AG10803 (cell line): ENCODE data around the gene TGDS.
A peak's percentile ranks its signal among the peaks of the same experiment; 100 is the strongest.

Source experiments
- DNase-seq: peaks from one replicate; pipeline ENCODE4 v3.0.0; 2010; ENCODE audit warnings: low read depth
- H3K4me3 ChIP-seq: 2 replicates; pipeline ENCODE4 v1.5.1; 2011; ENCODE audit warnings: mild to moderate bottlenecking, low read length, control low read depth
- TF ChIP-seq, protein P1 (sequence below): conservative IDR thresholded peaks from 2 replicates; pipeline ENCODE4 v1.5.1; 2011; ENCODE audit warnings: mild to moderate bottlenecking, low read length, control low read depth, inconsistent platforms

Gene TGDS

DNA sequence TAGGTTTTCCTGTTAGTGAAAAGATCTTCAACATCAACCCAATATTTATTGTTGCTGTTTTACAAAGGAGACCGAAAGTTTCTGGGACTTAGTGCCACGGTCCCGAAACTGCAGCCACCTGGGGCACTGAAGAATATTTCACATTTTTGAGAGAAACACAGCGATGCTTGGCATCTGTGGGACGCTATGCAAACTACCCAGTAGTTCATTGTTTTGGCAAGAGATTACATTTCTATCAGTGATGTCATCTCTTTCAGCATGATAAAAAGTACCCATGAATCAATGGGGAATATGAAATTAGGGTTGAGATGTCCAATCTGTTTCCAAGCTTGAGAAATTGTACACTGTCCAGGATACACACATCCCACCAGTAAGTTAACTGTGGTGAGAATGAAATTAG lies 43.9 kb downstream of the TGDS start:
- TF ChIP-seq, protein P1, sequence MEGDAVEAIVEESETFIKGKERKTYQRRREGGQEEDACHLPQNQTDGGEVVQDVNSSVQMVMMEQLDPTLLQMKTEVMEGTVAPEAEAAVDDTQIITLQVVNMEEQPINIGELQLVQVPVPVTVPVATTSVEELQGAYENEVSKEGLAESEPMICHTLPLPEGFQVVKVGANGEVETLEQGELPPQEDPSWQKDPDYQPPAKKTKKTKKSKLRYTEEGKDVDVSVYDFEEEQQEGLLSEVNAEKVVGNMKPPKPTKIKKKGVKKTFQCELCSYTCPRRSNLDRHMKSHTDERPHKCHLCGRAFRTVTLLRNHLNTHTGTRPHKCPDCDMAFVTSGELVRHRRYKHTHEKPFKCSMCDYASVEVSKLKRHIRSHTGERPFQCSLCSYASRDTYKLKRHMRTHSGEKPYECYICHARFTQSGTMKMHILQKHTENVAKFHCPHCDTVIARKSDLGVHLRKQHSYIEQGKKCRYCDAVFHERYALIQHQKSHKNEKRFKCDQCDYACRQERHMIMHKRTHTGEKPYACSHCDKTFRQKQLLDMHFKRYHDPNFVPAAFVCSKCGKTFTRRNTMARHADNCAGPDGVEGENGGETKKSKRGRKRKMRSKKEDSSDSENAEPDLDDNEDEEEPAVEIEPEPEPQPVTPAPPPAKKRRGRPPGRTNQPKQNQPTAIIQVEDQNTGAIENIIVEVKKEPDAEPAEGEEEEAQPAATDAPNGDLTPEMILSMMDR: no peak
- no peak for DNase-seq
- no peak overlapping the region for H3K4me3 ChIP-seq

DNA sequence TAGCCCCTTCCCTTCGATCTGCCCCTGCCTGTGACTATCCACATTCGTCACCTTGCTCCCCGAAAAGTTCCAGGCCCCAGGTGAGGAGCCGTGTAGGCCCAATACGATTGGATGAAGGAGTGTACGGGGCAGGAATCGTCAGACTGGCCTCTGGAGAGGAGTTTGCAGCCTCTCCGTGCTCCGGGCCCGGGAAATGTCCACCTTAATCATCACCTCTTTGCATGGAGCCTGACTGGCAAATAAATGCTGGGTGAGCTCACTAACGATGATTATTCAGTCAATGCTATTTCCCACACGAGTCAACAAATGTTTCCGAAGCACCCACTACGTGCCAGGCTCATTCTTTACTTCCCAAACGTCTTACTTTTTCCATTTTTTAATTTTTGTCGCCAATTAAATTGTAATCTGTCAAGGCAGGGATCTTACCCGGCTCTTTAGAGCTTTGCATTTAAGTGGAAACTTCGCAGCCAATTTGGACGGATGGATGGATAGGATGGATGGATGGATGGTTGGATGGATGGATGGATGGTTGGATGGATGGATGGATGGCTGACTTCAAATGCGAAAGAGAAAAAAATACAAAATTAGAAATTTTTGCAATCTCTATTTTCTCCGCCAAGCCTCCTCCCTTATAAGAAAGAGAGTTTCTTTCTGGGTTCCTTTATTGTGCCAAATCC lies 45.8 kb downstream of the TGDS start:
- DNase-seq: peak; percentile 49
- peak overlapping the region; percentile 83 for H3K4me3 ChIP-seq
- TF ChIP-seq, protein P1: no peak

DNA sequence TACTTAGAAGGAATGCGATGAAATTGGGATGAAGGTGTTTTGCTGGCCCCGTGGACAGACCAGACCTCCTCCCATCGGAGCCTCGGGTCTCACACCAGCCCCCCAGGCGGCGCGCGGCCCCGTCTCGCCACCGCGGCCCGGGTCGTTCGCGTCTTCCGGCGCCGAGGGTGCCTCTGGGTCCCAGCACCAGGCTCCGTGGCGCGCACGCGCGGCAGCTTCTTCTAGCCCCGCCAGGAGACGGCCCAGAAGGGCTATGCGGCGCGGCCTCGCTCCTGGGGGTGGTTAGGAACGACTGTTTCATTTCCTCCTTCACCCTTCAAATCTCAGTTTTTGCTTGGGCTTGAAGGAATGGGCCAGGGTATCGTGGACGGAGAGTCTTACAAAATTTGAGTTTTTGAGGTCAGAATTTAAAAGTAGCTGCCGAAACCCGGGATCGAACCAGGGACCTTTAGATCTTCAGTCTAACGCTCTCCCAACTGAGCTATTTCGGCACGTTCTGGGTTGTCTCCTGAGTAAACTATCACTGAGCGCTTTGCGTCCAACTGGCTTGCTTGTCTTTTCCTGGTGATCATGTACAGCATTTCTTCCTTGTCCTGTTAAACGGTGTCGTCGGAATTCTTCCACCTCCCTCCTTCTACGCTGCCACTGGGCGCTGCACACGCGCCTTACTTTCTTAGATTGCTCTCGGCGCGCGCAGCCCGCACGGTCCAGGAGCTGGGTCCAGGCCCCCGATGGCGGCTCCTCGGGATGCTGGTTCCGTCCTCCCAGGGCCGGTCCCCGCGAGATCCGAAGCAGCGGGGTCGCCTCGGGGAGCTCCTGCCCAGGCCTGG lies 46.5 kb downstream of the TGDS start:
- DNase-seq: peak; percentile 98
- TF ChIP-seq, protein P1: 0 out of 2 replicates have a peak, but pooled peaks have one; percentile 0

DNA sequence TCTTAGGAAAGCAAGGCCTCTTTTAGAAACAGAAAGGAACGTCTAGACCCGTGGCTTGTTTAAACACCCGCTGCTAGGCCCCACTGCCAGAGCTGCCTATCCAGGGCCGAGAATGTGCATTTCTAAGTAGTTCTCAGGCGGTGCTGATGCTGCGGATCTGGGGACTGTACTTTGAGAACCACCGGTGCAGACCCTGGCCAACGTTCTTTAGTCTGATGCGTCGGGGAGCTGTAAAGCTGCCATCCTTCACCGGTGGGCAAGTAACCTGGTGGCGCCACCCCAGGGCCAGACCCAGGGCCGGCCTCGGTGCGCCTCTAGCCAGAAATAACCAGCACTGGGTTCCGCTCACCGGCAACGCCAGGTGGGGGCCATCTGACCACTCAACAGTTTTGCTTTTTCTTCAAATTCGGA lies 47.1 kb downstream of the TGDS start:
- TF ChIP-seq, protein P1: no peak
- DNase-seq: peak; percentile 45
- H3K4me3 ChIP-seq: peak overlapping the region; percentile 83

More for the DNA sequence above, 46.5 kb downstream of the TGDS start:
- H3K4me3 ChIP-seq: peak overlapping the region; percentile 83

DNA sequence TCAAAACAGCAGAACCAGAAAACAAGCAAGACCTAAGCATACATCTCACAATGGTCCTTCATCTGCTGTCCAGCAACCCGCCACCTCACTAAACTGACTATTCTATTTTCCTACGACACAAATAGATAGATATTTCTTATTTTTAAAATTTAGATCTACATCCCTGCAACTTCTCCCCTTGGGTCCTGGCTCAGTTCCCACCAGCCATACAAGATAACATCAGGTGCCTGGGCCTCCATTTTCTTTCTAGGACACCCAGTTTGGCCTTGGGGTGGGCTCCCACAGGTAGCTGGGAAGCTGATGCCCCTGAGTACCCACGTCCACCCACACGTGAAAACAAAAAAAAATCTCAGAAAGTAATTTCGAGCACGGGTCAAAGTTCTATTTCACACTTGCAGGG lies 47.6 kb downstream of the TGDS start:
- H3K4me3 ChIP-seq: peak overlapping the region; percentile 83
- no peak for DNase-seq
- TF ChIP-seq, protein P1: no peak

DNA sequence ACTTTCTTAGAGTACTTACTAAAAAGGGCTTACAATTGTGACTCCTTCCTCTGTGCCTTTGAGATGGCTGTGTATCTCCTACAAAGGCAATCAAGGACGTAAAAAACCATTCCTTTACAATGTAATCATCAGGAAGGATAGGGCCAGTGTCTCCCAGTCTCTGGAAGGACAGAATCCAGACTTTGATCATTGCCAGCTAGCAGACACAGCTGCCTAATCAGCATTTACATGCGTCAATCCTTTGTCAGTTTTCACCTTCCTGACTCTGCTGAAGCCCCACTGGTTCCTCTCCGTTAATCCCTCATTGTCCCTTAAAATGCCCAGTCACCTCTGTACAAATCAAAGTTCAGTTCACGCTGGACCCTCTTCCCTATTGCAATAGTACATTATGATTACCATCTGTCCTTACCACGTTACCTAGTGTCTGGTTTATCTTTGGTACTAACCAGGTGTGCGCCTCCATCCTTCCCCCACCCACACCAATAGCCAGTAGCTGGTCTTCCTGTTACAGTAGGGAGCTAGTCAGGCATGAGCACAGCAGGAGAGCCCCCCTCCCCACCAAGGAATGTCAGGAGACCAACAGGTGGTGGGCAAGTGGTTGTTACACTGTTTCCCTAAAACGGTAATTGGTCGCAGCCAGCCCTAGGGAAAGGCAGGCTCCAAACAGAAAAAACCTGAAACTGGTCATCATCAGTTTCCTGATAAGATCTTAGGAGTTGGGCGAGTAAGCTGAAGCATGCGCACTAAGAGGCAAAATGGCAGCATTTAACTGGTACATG lies 49.7 kb downstream of the TGDS start:
- DNase-seq: no peak
- TF ChIP-seq, protein P1: no peak
- H3K4me3 ChIP-seq: no peak overlapping the region
